ENCODE measurements around the gene ELP1. TPM values are rescaled to one million over a fixed set of nuclear protein-coding genes. Genes with fewer than 3 reads are reported as not detected.

The ELP1 gene
- total and polyA plus RNA-seq, 2 donors (not counting 3 experiments of a cell fraction or from before 2014, with no cell fraction given) = 12.6 to 21.8 TPM

DNA sequence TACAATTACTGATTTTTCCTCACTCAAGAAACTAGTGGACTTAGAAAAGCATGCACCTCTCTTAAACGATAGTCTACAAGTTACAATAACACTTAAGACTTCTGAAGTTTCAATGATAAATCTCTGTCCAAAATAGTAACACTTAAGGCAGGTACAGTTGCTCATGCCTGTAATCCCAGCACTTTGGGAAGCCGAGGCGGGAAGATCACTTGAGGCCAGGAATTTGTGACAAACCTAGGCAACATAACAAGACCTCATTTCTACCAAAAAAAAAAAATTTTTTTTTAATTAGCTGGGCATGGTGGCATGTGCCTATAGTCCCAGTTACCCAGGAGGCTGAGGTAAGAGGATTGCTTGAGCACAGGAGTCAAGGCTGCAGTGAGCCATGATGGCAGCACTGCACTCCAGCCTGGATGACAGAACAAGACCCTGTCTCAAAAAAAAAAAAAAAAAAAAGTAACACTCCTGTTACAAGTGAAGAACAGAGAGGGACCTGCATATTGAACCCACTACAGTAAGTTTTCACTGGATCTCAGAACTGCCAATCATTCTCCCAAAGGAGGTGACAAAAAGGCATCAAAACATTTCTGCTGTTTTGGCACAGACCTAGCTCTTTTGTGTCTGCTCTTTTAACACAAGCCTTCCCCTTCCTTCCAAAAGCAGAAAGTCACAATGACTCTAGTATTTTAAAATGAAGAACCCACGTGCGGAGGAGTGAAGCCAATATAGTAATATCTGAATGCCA, 3.8 kb upstream of the ELP1 start:
- CTCF ChIA-PET = interaction anchor here (0.7 kb wide), 1 partner anchor 16 kb away, joined by 3 read pairs; no protein-coding TSS in a partner anchor
- intact Hi-C loops (cut with micrococcal nuclease) = loop anchor here (10.0 kb wide), 1 partner anchor 387 kb away; the partner anchor contains the start of gene EPB41L4B
- Histone ChIP-seq H3K4me3 (replicated peaks in 1 of 3; ENCODE audit: insufficient read depth in 1 of 3, low read depth in 1 of 3, low read length in 3 of 3) (no peak overlapping the region), H2AFZ (ENCODE audit: low read depth, low read length) (no peak overlapping the region), H3K4me2 (ENCODE audit: insufficient read depth, low read length) (no peak overlapping the region), H3K27me3 (ENCODE audit: control insufficient read depth in 2 of 2, insufficient read depth in 2 of 2, low read length in 2 of 2) (no peaks in the 10 kb centered on the region), H3K9ac (replicated peaks; ENCODE audit: extremely low read depth, insufficient read depth, low read length) (no peak overlapping the region), H4K20me1 (replicated peaks; ENCODE audit: control insufficient read depth, extremely low read depth, insufficient read depth, low read length) (no peaks in the 10 kb centered on the region), H3K9me1 (replicated peaks; ENCODE audit: control insufficient read depth, extremely low read depth, insufficient read depth, low read length) (no peaks in the 10 kb centered on the region), H3K9me3 (replicated peaks; ENCODE audit: control insufficient read depth, insufficient read depth, low read length) (no peaks in the 10 kb centered on the region), H3K27ac (ENCODE audit: insufficient read depth, low read depth, low read length) (no peak overlapping the region), H3K79me2 (ENCODE audit: control insufficient read depth, insufficient read depth, low read length) (peaks cover 6% of the 10 kb centered on the region), H3K36me3 (ENCODE audit: control insufficient read depth in 2 of 2, extremely low read depth in 1 of 2, insufficient read depth in 2 of 2, low read length in 2 of 2) (peaks cover 4 to 12% of the 10 kb centered on the region in 2 experiments), H3K4me1 (ENCODE audit: control insufficient read depth, extremely low read depth, insufficient read depth, low read length) (peaks cover 9% of the 10 kb centered on the region)
- FAIRE-seq (no peak), DNase-seq (ENCODE audit: low read depth, low spot score) (no peak)
- dilution Hi-C loops (cut with MboI; ENCODE audit: extremely low pct_ligation_motif_present, low sequenced_read_pairs) = no loop called here
- no TSS peak for BruUV-seq (replicated peaks)
- POLR2A ChIA-PET = no interaction called here
- TF ChIP-seq POLR2A (IDR thresholded peaks at IDR 0.05; ENCODE audit: low read depth, low read length) = no peak
- TF ChIP-seq POLR2AphosphoS5 (IDR thresholded peaks at IDR 0.05; ENCODE audit: insufficient read depth, low read depth, low read length) = no peak
- no peak for TF ChIP-seq MYC (IDR thresholded peaks at IDR 0.05; ENCODE audit: low read depth, low read length)
- TF ChIP-seq JUN (IDR thresholded peaks at IDR 0.05; ENCODE audit: borderline replicate concordance, insufficient read depth, insufficient read length, low read depth) = no peak
- TF ChIP-seq FOS (IDR thresholded peaks at IDR 0.05; ENCODE audit: borderline replicate concordance, insufficient read depth, low read length) = no peak
- TF ChIP-seq, protein P1, sequence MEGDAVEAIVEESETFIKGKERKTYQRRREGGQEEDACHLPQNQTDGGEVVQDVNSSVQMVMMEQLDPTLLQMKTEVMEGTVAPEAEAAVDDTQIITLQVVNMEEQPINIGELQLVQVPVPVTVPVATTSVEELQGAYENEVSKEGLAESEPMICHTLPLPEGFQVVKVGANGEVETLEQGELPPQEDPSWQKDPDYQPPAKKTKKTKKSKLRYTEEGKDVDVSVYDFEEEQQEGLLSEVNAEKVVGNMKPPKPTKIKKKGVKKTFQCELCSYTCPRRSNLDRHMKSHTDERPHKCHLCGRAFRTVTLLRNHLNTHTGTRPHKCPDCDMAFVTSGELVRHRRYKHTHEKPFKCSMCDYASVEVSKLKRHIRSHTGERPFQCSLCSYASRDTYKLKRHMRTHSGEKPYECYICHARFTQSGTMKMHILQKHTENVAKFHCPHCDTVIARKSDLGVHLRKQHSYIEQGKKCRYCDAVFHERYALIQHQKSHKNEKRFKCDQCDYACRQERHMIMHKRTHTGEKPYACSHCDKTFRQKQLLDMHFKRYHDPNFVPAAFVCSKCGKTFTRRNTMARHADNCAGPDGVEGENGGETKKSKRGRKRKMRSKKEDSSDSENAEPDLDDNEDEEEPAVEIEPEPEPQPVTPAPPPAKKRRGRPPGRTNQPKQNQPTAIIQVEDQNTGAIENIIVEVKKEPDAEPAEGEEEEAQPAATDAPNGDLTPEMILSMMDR (IDR thresholded peaks at IDR 0.05; ENCODE audit: extremely low read depth in 1 of 2, insufficient read depth in 1 of 2, low read depth in 1 of 2, low read length in 2 of 2) = no peak
- no peak for TF ChIP-seq EZH2 (IDR thresholded peaks at IDR 0.05; ENCODE audit: borderline replicate concordance, low read depth, low read length, severe bottlenecking)
- TF ChIP-seq GATA2 (IDR thresholded peaks at IDR 0.05; ENCODE audit: insufficient read depth, insufficient read length, low read depth, low read length) = no peak
- TF ChIP-seq, protein P2, sequence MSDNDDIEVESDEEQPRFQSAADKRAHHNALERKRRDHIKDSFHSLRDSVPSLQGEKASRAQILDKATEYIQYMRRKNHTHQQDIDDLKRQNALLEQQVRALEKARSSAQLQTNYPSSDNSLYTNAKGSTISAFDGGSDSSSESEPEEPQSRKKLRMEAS (IDR thresholded peaks at IDR 0.05; ENCODE audit: insufficient read depth, insufficient read length) = no peak

All from endothelial cell of umbilical vein (primary cell).